Lung (tissue), 12 donors: ENCODE results near the gene CD300LF. TPM values are rescaled to one million over a fixed set of nuclear protein-coding genes. Genes with fewer than 3 reads are reported as not detected.

Experiments
- ATAC-seq: fragments of 200-7000 bp; cut with Tn5 transposase; one replicate; pipeline ENCODE4 v1.9.1; 2020; ENCODE audit warnings: moderate number of reproducible peaks; ENCODE audit not compliant: insufficient read depth, low FRiP score
- DNase-seq, 3 donors: peaks; one replicate each; pipeline ENCODE4 v3.0.0-alpha.2; 2013 to 2017
- H3K27ac ChIP-seq, 2 donors: one replicate each; pipeline ENCODE4 v1.5.1; 2013; ENCODE audit warnings: mild to moderate bottlenecking in 2 of 2, moderate library complexity in 2 of 2, control low read depth in 1 of 2, inconsistent platforms in 1 of 2, low read depth in 1 of 2, low read length in 1 of 2
- H3K27me3 ChIP-seq, 3 donors: one replicate each; pipeline ENCODE4 v1.5.1; 2013; ENCODE audit warnings: low read length in 2 of 3; ENCODE audit not compliant: control insufficient read depth in 3 of 3, insufficient read depth in 3 of 3
- H3K36me3 ChIP-seq, 4 donors: one replicate each; pipeline ENCODE4 v1.5.1; 2013; ENCODE audit warnings: low read length in 4 of 4, mild to moderate bottlenecking in 1 of 4, moderate library complexity in 1 of 4; ENCODE audit not compliant: control insufficient read depth in 4 of 4, insufficient read depth in 4 of 4
- H3K4me1 ChIP-seq, 5 donors: one replicate each; pipeline ENCODE4 v1.5.1; 2013; ENCODE audit warnings: low read length in 5 of 5, mild to moderate bottlenecking in 2 of 5, moderate library complexity in 1 of 5; ENCODE audit not compliant: control insufficient read depth in 5 of 5, insufficient read depth in 5 of 5
- H3K4me3 ChIP-seq: one replicate; pipeline ENCODE4 v1.5.1; 2013; ENCODE audit warnings: mild to moderate bottlenecking, control low read depth, moderate library complexity
- H3K9ac ChIP-seq, 2 donors: one replicate each; pipeline ENCODE4 v1.5.1; 2013; ENCODE audit warnings: low read length in 2 of 2, control low read depth in 1 of 2; ENCODE audit not compliant: insufficient read depth in 1 of 2
- H3K9me3 ChIP-seq, 4 donors: one replicate each; pipeline ENCODE4 v1.5.1; 2013; ENCODE audit warnings: low read length in 3 of 4, mild to moderate bottlenecking in 1 of 4, moderate library complexity in 1 of 4; ENCODE audit not compliant: control insufficient read depth in 4 of 4, insufficient read depth in 3 of 4
- WGBS, 2 donors: extraction: QIAGEN DNeasy Blood & Tissue Kit; methylation state at CpG; one replicate each; pipeline ENCODE4 v1.1.7; 2013; 5-methylcytosine and 5-hydroxymethylcytosine counted together
- polyA plus RNA-seq, 2 donors: library from polyadenylated mRNA; stranded (reverse); fragments of 200-250 nt; gene quantifications; one replicate each; pipeline ENCODE4 v1.2.1, GENCODE V29; 2013
- total RNA-seq, 2 donors: library from RNA; depleted of rRNA in 1 of 2; stranded (reverse); fragments of >200 nt in 1 of 2; gene quantifications; one replicate each; pipeline ENCODE4 v1.2.1, GENCODE V29; 2014 to 2021
- TF ChIP-seq, protein P1 (sequence below): IDR thresholded peaks from 2 replicates; pipeline ENCODE4 v1.5.1; 2012; ENCODE audit warnings: mild to moderate bottlenecking; ENCODE audit errors: control extremely low read depth, extremely low read depth
- donor health status: control.
- donor health status: control.
- donor health status: Bipolar disorder and iron deficiency.
- donor health status: healthy.
- donor health status: DM: yes; HTN: yes; CAD: no.

Gene CD300LF
- total and polyA plus RNA-seq, 4 donors: 8.6 to 35.1 (median 26.2) TPM

GRCh38 chr17:74712301-74712700, 422 bp downstream of the CD300LF start:
- Histone ChIP-seq H3K4me3 (peak overlapping the region; percentile 2), H3K27me3 (peaks cover 0 to 2% (median 2%) of the 10 kb centered on the region in 3 donors), H3K36me3 (no peaks in the 10 kb centered on the region), H3K27ac (peak overlapping the region in 1 of 2 donors; percentile 26), H3K4me1 (peaks cover 0 to 4% (median 0%) of the 10 kb centered on the region in 5 donors), H3K9ac (no peak overlapping the region), H3K9me3 (no peaks in the 10 kb centered on the region)
- DNase-seq (no peak), ATAC-seq (no peak)
- TF ChIP-seq, protein P1, sequence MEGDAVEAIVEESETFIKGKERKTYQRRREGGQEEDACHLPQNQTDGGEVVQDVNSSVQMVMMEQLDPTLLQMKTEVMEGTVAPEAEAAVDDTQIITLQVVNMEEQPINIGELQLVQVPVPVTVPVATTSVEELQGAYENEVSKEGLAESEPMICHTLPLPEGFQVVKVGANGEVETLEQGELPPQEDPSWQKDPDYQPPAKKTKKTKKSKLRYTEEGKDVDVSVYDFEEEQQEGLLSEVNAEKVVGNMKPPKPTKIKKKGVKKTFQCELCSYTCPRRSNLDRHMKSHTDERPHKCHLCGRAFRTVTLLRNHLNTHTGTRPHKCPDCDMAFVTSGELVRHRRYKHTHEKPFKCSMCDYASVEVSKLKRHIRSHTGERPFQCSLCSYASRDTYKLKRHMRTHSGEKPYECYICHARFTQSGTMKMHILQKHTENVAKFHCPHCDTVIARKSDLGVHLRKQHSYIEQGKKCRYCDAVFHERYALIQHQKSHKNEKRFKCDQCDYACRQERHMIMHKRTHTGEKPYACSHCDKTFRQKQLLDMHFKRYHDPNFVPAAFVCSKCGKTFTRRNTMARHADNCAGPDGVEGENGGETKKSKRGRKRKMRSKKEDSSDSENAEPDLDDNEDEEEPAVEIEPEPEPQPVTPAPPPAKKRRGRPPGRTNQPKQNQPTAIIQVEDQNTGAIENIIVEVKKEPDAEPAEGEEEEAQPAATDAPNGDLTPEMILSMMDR: no peak
- WGBS, 2 donors: 22 to 59% methylated on average over 7 of the region's 7 CpGs

DNA sequence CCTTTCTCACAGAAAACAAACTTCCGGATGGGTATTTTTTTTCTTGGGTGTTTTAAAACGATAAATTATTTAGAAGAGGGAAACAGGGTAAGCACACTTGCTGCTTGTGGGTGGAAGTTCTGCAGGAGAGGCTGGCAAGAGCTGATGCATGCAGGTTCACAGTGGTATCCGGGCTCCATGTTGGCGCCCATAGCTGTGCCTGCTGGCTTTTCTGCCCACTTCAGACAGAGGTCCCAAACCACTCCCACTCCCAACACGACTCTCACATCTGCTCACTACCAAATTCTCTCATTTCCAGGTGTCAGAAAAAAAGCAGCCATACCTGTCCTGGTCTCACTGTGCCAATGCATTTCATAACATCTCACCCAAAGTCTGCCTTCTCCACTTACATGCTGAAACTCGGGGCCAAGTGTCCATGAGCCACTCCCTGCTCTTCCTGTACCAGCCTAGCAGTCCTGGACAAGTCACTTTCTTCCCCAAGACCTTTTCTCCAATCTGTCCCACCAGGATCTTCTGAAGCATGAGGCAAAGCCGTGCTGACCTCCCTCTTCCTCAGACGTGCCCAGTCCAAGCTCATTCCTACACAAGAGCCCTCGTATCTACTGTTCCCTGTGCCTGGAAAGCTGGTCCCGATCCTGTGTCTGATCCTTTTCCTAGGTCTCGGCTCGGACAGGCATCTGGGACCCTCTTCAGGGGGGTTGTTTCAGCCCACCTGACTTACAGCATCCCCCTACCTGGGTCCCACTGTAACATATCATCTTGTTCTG, 1.5 kb downstream of the CD300LF start:
- Histone ChIP-seq H3K27me3 (peaks cover 0 to 2% (median 2%) of the 10 kb centered on the region in 3 donors), H3K4me1 (peaks cover 0 to 4% (median 0%) of the 10 kb centered on the region in 5 donors), H3K36me3 (no peaks in the 10 kb centered on the region), H3K9me3 (no peaks in the 10 kb centered on the region), H3K9ac (no peak overlapping the region), H3K27ac (no peak overlapping the region), H3K4me3 (no peak overlapping the region)
- TF ChIP-seq, protein P1: no peak
- 47 to 54% methylated on average over 12 of the region's 12 CpGs for WGBS, 2 donors
- DNase-seq: no peak
- ATAC-seq: no peak

- Histone ChIP-seq H3K36me3 (no peaks in the 10 kb centered on the region), H3K27me3 (peaks cover 0 to 2% (median 0%) of the 10 kb centered on the region in 3 donors), H3K4me3 (no peak overlapping the region), H3K9ac (no peak overlapping the region), H3K4me1 (peaks cover 0 to 5% (median 0%) of the 10 kb centered on the region in 5 donors), H3K27ac (no peak overlapping the region), H3K9me3 (no peaks in the 10 kb centered on the region)
- ATAC-seq (no peak), DNase-seq (no peak)
- TF ChIP-seq, protein P1: no peak
- WGBS, 2 donors: 70 to 82% methylated on average over 8 of the region's 8 CpGs
Measured at GRCh38 chr17:74704544-74704943, 8.2 kb downstream of the CD300LF start.

DNA sequence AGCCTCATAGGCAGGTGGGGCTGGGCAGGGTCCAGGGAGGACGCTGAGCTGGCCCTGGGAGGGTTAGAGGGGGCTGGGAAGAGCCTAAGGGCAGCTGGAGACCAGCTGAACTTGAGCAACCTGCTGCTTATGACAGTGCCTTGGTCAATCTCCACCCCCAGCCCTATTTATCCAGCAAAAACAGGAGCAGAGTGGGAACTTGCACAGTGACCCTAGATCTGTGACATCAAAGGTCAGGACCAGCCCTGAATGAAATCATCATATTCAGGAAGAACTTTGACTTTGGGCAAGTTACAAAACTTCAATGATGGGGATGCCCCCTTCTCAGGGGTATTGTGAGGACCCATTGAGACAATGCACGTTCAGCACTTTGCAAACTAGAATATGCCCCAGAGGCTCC, 9.4 kb downstream of the CD300LF start:
- Histone ChIP-seq H3K9ac (no peak overlapping the region), H3K9me3 (no peaks in the 10 kb centered on the region), H3K27me3 (peaks cover 0 to 2% (median 0%) of the 10 kb centered on the region in 3 donors), H3K27ac (no peak overlapping the region), H3K4me3 (no peak overlapping the region), H3K4me1 (peaks cover 0 to 5% (median 0%) of the 10 kb centered on the region in 5 donors), H3K36me3 (no peaks in the 10 kb centered on the region)
- TF ChIP-seq, protein P1: no peak
- WGBS, 2 donors: 71% methylated on average over 2 of the region's 2 CpGs
- ATAC-seq: no peak
- DNase-seq: no peak
